GM10266 (cell line): ENCODE measurements around the gene GRIN3B.

Experiments
- DNase-seq: peaks from one replicate; pipeline ENCODE4 v3.0.0; 2012; ENCODE audit errors: extremely low spot score
- CTCF ChIP-seq: IDR thresholded peaks from 2 replicates; pipeline ENCODE4 v1.5.1; 2012; ENCODE audit warnings: mild to moderate bottlenecking, low read depth; ENCODE audit not compliant: control insufficient read depth, insufficient read depth; ENCODE audit errors: missing control alignments

The GRIN3B gene

GRCh38 chr19:1026783-1027649 lies 26.8 kb downstream of the GRIN3B start:
- no peak for TF ChIP-seq CTCF
- DNase-seq: peak; percentile 62

- TF ChIP-seq CTCF: no peak
- no peak for DNase-seq
Measured at GRCh38 chr19:1027650-1028061, 27.4 kb downstream of the GRIN3B start.

- TF ChIP-seq CTCF: no peak
- peak; percentile 71 for DNase-seq
Measured at GRCh38 chr19:1028062-1028926, 28.1 kb downstream of the GRIN3B start.

GRCh38 chr19:1032264-1032867 lies 32.1 kb downstream of the GRIN3B start:
- TF ChIP-seq CTCF: no peak

GRCh38 chr19:1035998-1036621 lies 35.9 kb downstream of the GRIN3B start:
- no peak for DNase-seq
- TF ChIP-seq CTCF: peak; percentile 2

More at GRCh38 chr19:1032264-1032867, 32.1 kb downstream of the GRIN3B start:
- no peak for DNase-seq

GRCh38 chr19:1037621-1038064 lies 37.4 kb downstream of the GRIN3B start:
- no peak for DNase-seq
- no peak for TF ChIP-seq CTCF
